Neuron (in vitro differentiated cells): ENCODE measurements around the gene SERPINA1.

ENCODE experiments used
- H2AFZ ChIP-seq: one replicate; pipeline ENCODE4 v1.6.1; 2013; ENCODE audit warnings: low read depth, mild to moderate bottlenecking, inconsistent platforms, low read length, moderate library complexity
- H3K27me3 ChIP-seq: one replicate; pipeline ENCODE4 v1.6.1; 2013; ENCODE audit warnings: low read length; ENCODE audit not compliant: insufficient read depth
- H3K36me3 ChIP-seq: one replicate; pipeline ENCODE4 v1.6.1; 2013; ENCODE audit warnings: low read length; ENCODE audit not compliant: insufficient read depth
- H3K4me1 ChIP-seq: one replicate; pipeline ENCODE4 v1.6.1; 2013; ENCODE audit warnings: low read length; ENCODE audit not compliant: insufficient read depth
- H3K4me3 ChIP-seq: 2 replicates; pipeline ENCODE4 v1.5.1; 2013; ENCODE audit warnings: mild to moderate bottlenecking, low read length, moderate library complexity
- H3K9me3 ChIP-seq: one replicate; pipeline ENCODE4 v1.6.1; 2013; ENCODE audit warnings: low read length

SERPINA1 gene

DNA sequence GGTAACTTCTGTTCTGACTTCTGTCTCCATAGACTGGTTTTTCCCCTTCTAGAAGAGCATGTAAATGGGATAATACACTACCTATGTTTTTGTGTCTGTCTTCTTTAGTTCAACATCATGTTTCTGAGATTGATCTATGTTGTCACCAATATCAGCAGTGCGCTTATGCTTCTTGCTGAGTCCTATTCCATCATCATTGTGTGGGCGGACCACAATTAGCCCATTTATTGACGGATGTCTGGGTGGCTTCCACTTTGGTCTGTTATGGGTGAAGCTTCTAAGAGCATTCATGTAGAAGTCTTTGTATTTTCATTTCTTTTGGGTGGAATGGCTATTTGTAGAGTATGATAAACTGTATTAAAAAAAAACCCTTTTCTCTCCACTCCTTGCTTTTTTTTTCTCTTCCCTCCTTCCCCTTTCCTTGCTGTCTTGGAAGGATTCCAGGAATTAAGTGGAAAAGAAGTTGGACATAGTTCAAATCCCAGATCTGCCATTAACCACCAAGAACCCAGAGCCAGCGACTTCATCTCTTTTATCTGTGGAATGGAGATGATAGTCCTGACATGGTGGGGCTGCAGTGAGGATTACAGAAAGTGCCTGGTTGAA lies 7.0 kb upstream of the SERPINA1 start:
- no peak overlapping the region for H2AFZ ChIP-seq
- no peaks in the 10 kb centered on the region for H3K27me3 ChIP-seq
- H3K4me1 ChIP-seq: peaks cover 24% of the 10 kb centered on the region
- no peaks in the 10 kb centered on the region for H3K36me3 ChIP-seq
- H3K4me3 ChIP-seq: no peak overlapping the region
- no peaks in the 10 kb centered on the region for H3K9me3 ChIP-seq

DNA sequence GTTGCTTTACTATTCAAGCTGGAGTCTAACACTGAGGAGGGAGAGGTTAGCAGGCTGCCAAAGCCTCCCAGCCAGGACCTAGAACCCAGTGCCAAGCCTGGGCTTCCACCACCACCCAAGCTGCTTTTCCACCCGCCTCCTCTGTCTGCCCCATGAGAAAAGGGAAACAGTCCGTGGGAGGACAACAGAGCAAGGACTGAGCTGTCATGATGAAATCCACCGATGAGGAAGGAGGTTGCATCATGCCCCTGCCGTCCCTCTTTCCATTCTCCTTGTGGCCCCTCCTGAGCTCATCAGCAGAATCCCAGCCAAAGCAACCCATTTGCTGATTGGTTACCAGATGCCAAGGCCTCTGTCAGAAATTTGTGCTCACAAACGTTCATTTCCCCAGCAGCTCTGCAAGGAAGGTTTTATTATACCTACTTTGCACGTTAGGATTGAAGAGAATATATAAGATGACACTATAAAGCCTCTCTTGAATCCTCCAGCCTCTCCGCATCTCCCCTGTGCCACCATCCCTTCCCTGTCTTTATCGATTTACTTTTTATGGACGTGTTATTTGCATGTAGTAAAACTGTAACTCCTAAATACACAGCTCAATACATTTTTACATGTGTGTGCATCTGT lies 6.3 kb upstream of the SERPINA1 start:
- H3K27me3 ChIP-seq: no peaks in the 10 kb centered on the region
- no peaks in the 10 kb centered on the region for H3K9me3 ChIP-seq
- H3K4me3 ChIP-seq: no peak overlapping the region
- H2AFZ ChIP-seq: no peak overlapping the region
- no peaks in the 10 kb centered on the region for H3K36me3 ChIP-seq
- peaks cover 20% of the 10 kb centered on the region for H3K4me1 ChIP-seq

DNA sequence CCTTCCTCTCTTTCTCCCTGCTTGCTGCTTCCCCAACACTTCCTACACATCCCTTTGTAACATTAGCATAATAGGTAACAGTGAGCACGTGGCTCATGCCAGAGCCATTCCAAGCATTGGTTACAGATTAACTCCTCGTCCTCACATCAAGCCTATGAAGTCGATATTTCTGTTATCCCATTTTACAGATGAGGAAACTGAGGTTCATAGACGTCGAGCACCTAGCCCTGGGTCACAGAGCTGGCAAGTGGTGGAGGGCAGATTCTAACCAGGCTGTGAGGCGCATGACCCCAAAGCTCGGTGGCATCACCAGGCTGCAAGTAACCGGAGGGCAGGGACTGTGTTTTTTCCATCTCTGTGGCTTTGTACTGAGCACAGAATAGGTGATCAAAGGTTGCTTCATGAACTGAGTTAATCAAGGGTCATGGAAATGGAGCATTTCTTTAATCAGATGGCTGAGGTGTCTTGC lies 5.7 kb upstream of the SERPINA1 start:
- H3K36me3 ChIP-seq: no peaks in the 10 kb centered on the region
- H3K4me3 ChIP-seq: no peak overlapping the region
- H3K4me1 ChIP-seq: peaks cover 20% of the 10 kb centered on the region
- no peaks in the 10 kb centered on the region for H3K9me3 ChIP-seq
- no peak overlapping the region for H2AFZ ChIP-seq
- no peaks in the 10 kb centered on the region for H3K27me3 ChIP-seq

- no peaks in the 10 kb centered on the region for H3K27me3 ChIP-seq
- H2AFZ ChIP-seq: no peak overlapping the region
- no peaks in the 10 kb centered on the region for H3K36me3 ChIP-seq
- H3K4me1 ChIP-seq: peaks cover 20% of the 10 kb centered on the region
- no peak overlapping the region for H3K4me3 ChIP-seq
- H3K9me3 ChIP-seq: no peaks in the 10 kb centered on the region
Observed at GRCh38 chr14:94393474-94393873, 5.1 kb upstream of the SERPINA1 start.

DNA sequence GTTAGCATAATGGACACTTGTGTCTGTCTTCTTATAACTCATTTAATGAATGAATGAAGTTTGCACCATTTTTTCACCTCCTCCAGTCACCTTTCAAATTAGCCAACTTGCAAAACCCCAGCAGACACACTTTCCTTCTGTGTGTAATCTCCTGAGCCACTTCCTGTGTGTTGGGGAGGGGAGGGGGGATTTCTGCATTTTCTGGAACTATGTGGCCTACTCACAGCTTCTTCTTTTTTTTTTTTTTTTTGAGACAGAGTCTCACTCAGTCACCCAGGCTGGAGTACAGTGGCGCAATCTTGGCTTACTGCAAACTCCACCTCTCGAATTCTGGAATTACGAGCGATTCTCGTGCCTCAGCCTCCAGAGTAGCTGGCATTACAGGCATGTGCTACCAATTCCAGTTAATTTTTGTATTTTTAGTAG lies 4.1 kb upstream of the SERPINA1 start:
- H3K36me3 ChIP-seq: no peaks in the 10 kb centered on the region
- H2AFZ ChIP-seq: no peak overlapping the region
- peaks cover 11% of the 10 kb centered on the region for H3K4me1 ChIP-seq
- no peaks in the 10 kb centered on the region for H3K27me3 ChIP-seq
- H3K4me3 ChIP-seq: no peak overlapping the region
- H3K9me3 ChIP-seq: no peaks in the 10 kb centered on the region

DNA sequence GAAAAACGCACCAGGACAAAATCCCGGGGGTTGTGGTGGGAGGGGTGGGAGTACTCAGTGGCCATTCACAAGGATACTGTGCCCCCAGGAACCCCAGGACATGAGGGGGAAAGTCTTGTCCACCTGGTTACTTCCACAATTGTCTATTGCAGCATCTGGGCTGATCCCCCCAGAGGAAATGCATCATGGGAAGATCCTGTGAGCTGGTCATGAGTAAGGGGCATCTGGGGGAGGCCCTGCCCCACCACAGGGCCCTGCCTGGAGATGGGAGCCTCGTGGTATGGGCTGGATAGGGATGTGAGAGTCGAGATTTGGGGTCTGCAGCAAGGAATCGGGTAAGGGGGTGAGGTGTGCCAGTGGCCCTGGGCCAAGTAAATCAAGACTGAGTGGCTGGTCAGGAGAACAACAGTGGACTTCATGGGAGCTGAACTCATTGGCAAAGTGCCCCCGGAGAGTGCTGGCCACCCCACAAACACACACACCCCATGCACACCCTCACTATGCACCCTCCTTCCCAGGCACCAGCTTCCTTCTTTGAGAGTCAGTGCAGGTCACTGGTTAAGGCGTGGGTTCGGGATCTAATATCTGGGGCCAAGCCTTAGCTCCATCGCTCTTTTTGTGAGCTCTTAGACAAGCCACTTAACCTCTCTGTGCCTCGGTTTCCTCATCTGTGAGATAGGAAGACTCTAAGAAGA lies 3.0 kb upstream of the SERPINA1 start:
- H3K9me3 ChIP-seq: no peaks in the 10 kb centered on the region
- no peak overlapping the region for H3K4me3 ChIP-seq
- H3K4me1 ChIP-seq: peaks cover under 1% of the 10 kb centered on the region
- no peaks in the 10 kb centered on the region for H3K36me3 ChIP-seq
- no peak overlapping the region for H2AFZ ChIP-seq
- no peaks in the 10 kb centered on the region for H3K27me3 ChIP-seq

GRCh38 chr14:94390372-94391086 lies 2.1 kb upstream of the SERPINA1 start:
- Histone ChIP-seq H3K27me3 (no peaks in the 10 kb centered on the region), H2AFZ (no peak overlapping the region), H3K4me1 (no peaks in the 10 kb centered on the region), H3K36me3 (no peaks in the 10 kb centered on the region), H3K4me3 (no peak overlapping the region), H3K9me3 (no peaks in the 10 kb centered on the region)

DNA sequence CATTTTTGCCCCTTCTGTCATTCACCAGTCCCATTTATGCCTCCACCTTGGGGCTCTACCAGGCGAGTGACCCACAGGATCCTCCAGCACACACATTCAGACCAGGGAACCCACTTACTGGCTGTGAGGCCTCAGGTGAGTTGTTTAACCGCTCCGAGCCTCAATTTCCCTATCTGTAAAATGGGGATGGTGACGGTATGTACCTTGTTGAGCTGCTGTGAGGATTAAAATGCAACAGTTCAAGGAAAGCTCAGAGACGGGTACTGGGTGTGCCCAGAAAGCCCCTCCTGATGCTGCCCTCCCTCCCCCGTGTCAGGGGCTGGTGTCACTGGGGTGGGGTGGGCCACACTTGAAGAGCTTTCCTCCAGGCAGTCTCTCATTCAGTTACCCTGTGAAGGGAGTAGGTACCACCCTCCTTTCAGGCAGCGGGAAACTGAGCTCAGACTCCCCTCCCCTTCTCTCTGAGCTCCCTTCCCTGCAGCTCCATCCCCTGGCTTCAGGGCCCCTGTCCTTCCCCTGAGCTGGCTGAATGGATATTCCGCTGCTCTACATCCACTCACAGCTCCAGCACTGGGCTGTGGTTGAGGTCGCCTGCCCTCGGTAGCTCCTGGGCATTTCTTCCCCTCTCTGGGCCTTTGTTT lies 1.4 kb upstream of the SERPINA1 start:
- no peaks in the 10 kb centered on the region for H3K36me3 ChIP-seq
- H3K9me3 ChIP-seq: no peaks in the 10 kb centered on the region
- no peak overlapping the region for H2AFZ ChIP-seq
- no peaks in the 10 kb centered on the region for H3K4me1 ChIP-seq
- no peak overlapping the region for H3K4me3 ChIP-seq
- no peaks in the 10 kb centered on the region for H3K27me3 ChIP-seq

- no peaks in the 10 kb centered on the region for H3K4me1 ChIP-seq
Observed at GRCh38 chr14:94389104-94389469, 685 bp upstream of the SERPINA1 start.

GRCh38 chr14:94388027-94388383 lies 397 bp downstream of the SERPINA1 start:
- no peaks in the 10 kb centered on the region for H3K36me3 ChIP-seq
- no peaks in the 10 kb centered on the region for H3K9me3 ChIP-seq
- no peaks in the 10 kb centered on the region for H3K27me3 ChIP-seq
- no peak overlapping the region for H2AFZ ChIP-seq
- no peaks in the 10 kb centered on the region for H3K4me1 ChIP-seq
- no peak overlapping the region for H3K4me3 ChIP-seq

More at GRCh38 chr14:94389104-94389469, 685 bp upstream of the SERPINA1 start:
- no peak overlapping the region for H2AFZ ChIP-seq
- no peak overlapping the region for H3K4me3 ChIP-seq
- H3K9me3 ChIP-seq: no peaks in the 10 kb centered on the region
- no peaks in the 10 kb centered on the region for H3K27me3 ChIP-seq
- no peaks in the 10 kb centered on the region for H3K36me3 ChIP-seq

GRCh38 chr14:94387051-94388026 lies 1.1 kb downstream of the SERPINA1 start:
- H3K4me3 ChIP-seq: no peak overlapping the region
- no peaks in the 10 kb centered on the region for H3K36me3 ChIP-seq
- H2AFZ ChIP-seq: no peak overlapping the region
- no peaks in the 10 kb centered on the region for H3K4me1 ChIP-seq
- H3K27me3 ChIP-seq: no peaks in the 10 kb centered on the region
- no peaks in the 10 kb centered on the region for H3K9me3 ChIP-seq
